ENCODE data around the gene FOXN1.

Gene FOXN1

GRCh38 chr17:28478712-28479615 is 27.2 kb upstream of the FOXN1 start:
- no peak for DNase-seq (ENCODE audit: low spot score)

- DNase-seq (ENCODE audit: low spot score): no peak
Measured at GRCh38 chr17:28480278-28480677, 25.9 kb upstream of the FOXN1 start.

GRCh38 chr17:28480799-28481571 is 25.2 kb upstream of the FOXN1 start:
- DNase-seq (ENCODE audit: low spot score): no peak

DNA sequence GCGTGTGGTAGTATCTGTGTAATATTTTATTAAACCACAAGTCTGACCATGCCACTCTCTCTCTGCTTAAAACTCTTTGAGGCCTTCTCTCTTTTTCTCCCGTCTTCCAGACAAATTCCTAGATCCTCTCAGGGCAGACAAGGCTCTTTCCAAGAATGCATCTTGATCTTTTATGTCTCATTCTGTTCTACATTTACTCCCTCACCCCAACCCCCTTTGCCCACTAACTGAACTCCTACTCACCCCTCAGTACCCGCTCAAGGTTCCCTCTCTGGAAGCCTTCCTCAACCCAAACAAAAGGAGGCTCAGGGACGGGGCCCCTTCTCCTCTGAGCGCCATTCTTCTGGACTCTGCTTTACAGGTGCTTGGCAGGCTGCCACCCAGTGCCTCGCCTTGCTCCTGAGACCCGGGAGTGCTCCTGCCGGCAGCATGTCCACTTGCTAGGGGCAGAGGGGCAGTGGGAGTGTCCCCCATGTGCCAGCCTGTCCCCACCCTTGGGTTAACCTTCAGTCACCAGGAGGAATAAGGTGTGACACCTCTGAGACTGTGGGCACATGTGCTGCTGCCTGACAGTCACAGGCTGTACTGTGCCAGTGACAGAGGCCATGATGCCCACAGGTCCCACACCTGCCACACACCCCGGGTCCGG is 23.5 kb upstream of the FOXN1 start:
- DNase-seq (ENCODE audit: low spot score): no peak

DNA sequence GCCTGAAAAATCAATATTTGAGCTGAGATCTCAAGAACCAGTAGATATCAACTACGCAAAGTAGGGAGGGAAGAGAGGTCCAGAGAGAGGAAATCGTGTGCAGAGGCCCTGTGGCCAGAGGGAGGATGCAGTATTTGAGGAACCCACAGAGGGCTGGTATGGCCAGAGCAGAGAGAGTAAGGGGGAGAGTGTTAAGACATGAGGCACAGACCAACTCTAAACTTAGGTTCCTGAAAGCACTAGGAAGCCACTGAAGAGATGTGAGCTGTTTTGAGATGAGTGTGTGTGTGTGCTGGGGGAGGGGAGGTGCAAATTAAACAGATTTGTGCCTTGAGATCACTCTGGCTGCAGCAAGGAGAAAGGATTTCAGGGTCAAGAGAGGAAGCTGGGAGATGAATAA is 21.9 kb upstream of the FOXN1 start:
- no peak for DNase-seq (ENCODE audit: low spot score)

- no peak for DNase-seq (ENCODE audit: low spot score)
Measured at GRCh38 chr17:28485049-28485448, 21.1 kb upstream of the FOXN1 start.

DNA sequence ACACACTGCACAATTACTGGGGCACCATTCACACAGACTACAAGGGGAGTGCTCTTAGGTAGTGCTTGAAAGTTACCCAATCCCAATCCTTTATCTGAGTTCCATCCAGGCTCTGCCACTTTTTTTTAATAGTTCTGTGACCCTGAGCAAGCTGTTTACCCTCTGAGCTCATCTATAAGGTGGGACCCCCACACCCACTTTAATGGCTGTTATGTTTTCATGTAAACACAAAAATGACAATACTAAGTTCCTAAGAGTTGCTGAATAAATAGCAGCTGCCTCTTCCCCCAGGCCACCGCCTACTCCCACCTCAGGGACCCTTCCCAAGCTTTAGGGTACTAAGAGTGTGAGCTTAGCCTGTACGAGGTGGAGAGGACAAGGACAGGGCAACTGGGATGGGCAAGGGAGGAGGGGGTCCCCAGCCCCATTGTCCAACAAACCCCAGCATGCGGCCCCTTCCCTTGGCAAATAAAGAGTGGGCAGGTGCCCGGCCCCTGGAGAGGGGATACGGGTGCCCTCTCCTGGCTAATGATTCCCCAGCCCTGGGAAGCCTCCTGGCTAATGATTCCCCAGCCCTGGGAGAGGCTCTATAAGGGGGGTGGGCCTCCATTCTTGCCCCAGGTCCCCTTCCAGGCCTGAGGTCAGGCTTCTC is 18.1 kb upstream of the FOXN1 start:
- no peak for DNase-seq (ENCODE audit: low spot score)

- DNase-seq (ENCODE audit: low spot score): no peak
Measured at GRCh38 chr17:28488533-28489276, 17.4 kb upstream of the FOXN1 start.

GRCh38 chr17:28491286-28491685 is 14.9 kb upstream of the FOXN1 start:
- no peak for DNase-seq (ENCODE audit: low spot score)

DNA sequence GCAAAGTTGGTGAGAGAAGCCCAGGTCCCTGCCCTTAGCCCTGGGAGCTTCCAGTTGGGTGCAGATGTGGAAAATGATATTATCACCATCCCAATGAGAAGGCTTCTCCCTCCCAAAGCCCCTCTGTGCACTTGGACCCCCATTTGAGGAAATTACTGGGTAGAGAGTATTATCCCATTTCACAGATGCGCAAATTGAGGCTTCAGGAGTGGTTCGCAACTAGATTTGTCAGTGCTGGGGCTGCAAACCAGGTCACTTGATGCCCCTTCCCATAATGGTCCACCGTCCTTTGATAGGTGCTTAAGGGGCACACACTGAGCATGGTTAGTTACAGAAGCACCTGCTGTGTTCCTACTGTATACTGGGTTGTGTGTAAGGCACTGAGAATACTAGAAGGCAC is 14.3 kb upstream of the FOXN1 start:
- DNase-seq (ENCODE audit: low spot score): no peak

DNA sequence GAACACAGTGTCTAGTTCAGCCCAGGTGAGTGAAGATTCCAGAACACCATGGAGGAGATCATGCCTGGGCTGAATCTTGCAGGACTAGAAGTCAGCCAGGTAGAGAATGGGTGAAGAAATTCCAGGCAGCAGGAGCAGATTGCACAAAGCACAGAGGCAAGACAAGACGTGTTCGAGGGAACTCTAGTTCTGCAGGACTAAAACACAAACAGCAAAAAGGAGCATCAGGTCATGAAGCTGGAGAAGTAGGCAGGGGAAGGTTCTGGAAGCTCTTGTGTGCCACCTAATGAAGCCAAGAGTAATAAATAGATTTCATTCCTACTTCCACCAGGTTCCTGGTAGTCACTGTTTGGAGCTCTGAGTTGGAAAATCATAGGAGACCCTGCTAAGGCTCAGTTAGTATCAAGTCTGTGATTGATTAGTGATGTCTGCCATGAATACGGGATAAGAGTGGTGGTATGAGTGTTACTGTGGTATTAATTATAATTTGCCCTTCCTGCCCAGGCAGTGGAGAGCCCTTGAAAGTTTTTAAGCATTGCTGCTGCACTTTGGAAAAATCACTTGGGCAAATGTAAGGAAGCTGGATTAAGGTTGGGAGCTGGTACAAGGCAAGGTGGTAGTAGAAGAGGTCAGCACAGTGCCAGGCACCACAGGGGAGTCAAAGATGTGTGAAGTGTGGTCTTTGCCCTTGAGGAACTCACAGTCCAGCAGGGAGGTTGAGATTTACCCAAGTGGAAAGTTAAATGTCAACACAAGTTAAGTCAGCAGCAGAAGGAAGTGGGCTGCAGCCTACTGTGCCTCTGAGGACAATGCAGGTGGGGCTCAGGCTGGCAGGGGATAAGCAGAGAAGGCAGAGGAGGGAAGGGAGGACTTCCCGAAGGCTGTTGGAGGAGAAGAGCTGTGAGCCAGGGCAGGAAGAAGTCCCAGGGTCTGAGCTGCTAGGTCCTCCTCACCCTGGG is 13.5 kb upstream of the FOXN1 start:
- no peak for DNase-seq (ENCODE audit: low spot score)

DNA sequence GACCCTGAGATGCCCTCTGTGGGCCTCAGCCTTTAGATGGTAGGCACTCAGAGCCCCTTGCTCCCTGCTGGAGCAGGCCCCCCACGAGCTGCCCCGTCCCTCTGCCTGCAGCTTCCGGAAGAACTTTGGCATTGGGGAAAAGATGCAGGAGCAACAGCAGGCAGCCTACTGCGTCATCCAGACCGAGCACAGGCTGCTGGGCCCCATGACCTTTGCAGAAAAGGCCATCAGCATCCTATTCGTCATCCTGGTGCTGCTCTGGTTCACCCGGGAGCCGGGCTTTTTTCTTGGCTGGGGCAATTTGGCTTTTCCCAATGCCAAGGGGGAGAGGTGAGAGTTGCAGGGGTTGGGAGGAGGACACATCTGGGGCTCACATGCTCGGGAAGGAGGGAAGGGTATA is 12.7 kb upstream of the FOXN1 start:
- DNase-seq (ENCODE audit: low spot score): no peak

GRCh38 chr17:28494445-28495188 is 11.5 kb upstream of the FOXN1 start:
- DNase-seq (ENCODE audit: low spot score): peak; percentile 82

DNA sequence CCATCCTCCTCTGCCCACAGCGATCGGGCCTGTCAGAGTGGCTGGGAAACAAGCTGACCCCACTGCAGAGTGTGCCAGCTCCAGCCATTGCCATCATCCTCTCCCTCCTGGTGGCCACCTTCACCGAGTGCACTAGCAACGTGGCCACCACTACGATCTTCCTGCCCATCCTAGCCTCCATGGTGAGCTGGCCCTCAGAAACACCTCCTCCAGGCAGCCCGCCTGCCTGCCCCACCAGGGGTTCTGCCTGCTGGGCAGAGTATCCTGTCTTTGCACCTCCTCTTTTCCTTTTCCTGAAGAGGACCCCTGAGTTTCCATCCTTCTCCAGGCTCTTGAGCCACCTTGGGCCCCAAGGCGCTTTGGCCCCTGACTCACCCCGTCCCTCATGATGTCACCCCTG is 10.5 kb upstream of the FOXN1 start:
- DNase-seq (ENCODE audit: low spot score): no peak

- no peak for DNase-seq (ENCODE audit: low spot score)
Measured at GRCh38 chr17:28497931-28498330, 8.2 kb upstream of the FOXN1 start.

- DNase-seq (ENCODE audit: low spot score): no peak
Measured at GRCh38 chr17:28498652-28499363, 7.3 kb upstream of the FOXN1 start.

DNA sequence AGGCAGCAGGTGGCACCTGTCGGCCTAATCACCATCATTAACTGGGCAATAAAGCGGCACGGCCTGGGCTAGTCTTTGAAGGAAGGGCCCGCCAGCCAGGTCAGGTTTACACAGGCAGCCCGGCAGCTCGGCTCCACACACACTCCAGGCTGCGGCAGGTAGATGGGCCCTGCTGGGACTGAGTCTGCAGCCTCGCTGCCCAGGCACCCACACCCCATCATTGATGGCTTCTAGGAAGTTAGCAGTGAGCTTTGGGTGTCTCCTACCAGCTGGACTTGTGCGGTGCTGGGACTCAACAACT is 6.8 kb upstream of the FOXN1 start:
- no peak for DNase-seq (ENCODE audit: low spot score)

DNA sequence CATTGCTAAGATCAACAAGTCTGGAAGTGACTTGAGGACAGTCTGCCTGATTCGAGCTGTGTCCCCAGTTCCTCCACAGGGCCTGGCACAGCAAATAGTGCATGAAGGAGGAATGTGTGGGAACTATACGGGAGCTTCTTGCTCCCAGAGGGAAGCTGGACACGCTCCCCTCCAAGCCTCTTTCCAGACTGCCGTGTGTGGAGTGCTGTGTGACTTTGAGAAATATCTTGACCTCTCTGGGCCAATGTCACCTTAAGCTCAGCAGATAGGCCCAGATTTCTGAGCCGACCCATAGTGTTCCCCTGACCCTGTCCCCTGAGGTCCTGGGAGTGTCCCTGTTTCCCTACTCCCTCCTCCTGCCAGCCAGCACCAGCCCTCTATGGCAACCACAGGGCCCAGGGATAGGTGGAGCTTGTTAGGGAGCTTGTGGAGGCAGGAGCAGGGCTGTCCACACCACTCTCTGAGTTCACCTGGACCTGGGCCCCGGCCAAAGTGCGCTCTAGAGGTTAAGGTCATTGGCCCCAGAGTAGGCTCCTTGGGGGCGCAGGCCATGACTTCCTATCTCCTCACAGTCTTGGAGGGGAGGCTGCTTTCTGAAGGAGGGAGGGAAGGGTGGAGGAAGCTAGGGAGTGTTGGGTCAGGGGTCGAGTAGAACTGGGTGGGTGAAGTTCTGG is 6.3 kb upstream of the FOXN1 start:
- no peak for DNase-seq (ENCODE audit: low spot score)

All from COLO829 (cell line).